Endothelial cell of umbilical vein (primary cell): ENCODE results near the gene OTUD5. TPM values are rescaled to one million over a fixed set of nuclear protein-coding genes. Genes with fewer than 3 reads are reported as not detected.

Experiments used
- BruUV-seq: library from RNA; stranded (reverse); fragments of 400-500 nt; replicated peaks from 2 replicates; lab custom pipeline; 2021; lab: Mats Ljungman, UMichigan
- CTCF ChIA-PET: fragments of 300-600, 350-600 bp; sonication (Branson Sonifier 250); formaldehyde crosslinking; loops from one replicate; lab custom pipeline; 2021; ENCODE audit warnings: antibody characterized with exemption, inconsistent platforms; lab: Charles Lee
- POLR2A ChIA-PET: fragments of 300-600, 350-600 bp; sonication (Branson Sonifier 250); formaldehyde crosslinking; loops from one replicate; lab custom pipeline; 2021; ENCODE audit warnings: antibody characterized with exemption, inconsistent platforms; lab: Charles Lee
- DNase-seq: peaks from one replicate; pipeline ENCODE4 v3.0.0-alpha.2; 2011; ENCODE audit warnings: low read depth, low spot score
- FAIRE-seq: peaks from 2 replicates; lab custom pipeline; 2011; peaks lifted over from hg19 to GRCh38; lab: Jason Lieb, UNC
- H2AFZ ChIP-seq: 2 replicates; pipeline ENCODE4 v1.6.0; 2012; ENCODE audit warnings: low read depth, low read length, control low read depth, inconsistent platforms
- H3K27ac ChIP-seq: 2 replicates; pipeline ENCODE4 v1.5.1; 2011; ENCODE audit warnings: low read depth, mild to moderate bottlenecking, control low read depth, low read length, moderate library complexity; ENCODE audit not compliant: insufficient read depth
- H3K27me3 ChIP-seq, 2 experiments: 2 replicates each; pipeline versions ENCODE4 v1.6.0 to v1.6.1; 2011; ENCODE audit warnings: low read length in 2 of 2, mixed read lengths in 1 of 2; ENCODE audit not compliant: control insufficient read depth in 2 of 2, insufficient read depth in 2 of 2
- H3K36me3 ChIP-seq, 2 experiments: 2 replicates in 1 of 2; 3 replicates in 1 of 2; pipeline ENCODE4 v1.5.1; 2011; ENCODE audit warnings: low read length in 2 of 2, mild to moderate bottlenecking in 1 of 2, moderate library complexity in 1 of 2; ENCODE audit not compliant: control insufficient read depth in 2 of 2, insufficient read depth in 2 of 2; ENCODE audit errors: extremely low read depth in 1 of 2
- H3K4me1 ChIP-seq: 3 replicates; pipeline ENCODE4 v1.5.1; 2011; ENCODE audit warnings: mild to moderate bottlenecking, low read length; ENCODE audit not compliant: control insufficient read depth, insufficient read depth; ENCODE audit errors: extremely low read depth
- H3K4me2 ChIP-seq: 2 replicates; pipeline ENCODE4 v1.6.1; 2011; ENCODE audit warnings: low read length, control low read depth, mixed read lengths; ENCODE audit not compliant: insufficient read depth
- H3K4me3 ChIP-seq, 3 experiments: fragments of 200-600 bp in 1 of 3; sonication (generic), shearing (Covaris generic) in 1 of 3; replicated peaks in 1 of 3; 2 replicates each; pipeline ENCODE4 v1.5.1; 2011 to 2016; ENCODE audit warnings: control low read depth in 3 of 3, low read length in 3 of 3, mild to moderate bottlenecking in 2 of 3, inconsistent platforms in 1 of 3, low read depth in 1 of 3, moderate library complexity in 1 of 3; ENCODE audit not compliant: insufficient read depth in 1 of 3
- H3K79me2 ChIP-seq: 2 replicates; pipeline ENCODE4 v1.6.0; 2012; ENCODE audit warnings: low read length, inconsistent platforms; ENCODE audit not compliant: control insufficient read depth, insufficient read depth
- H3K9ac ChIP-seq: replicated peaks from 2 replicates; pipeline ENCODE3; 2011; ENCODE audit warnings: low read length, control low read depth; ENCODE audit not compliant: insufficient read depth; ENCODE audit errors: extremely low read depth
- H3K9me1 ChIP-seq: replicated peaks from 3 replicates; pipeline ENCODE4 v1.6.0; 2011; ENCODE audit warnings: mild to moderate bottlenecking, low read length; ENCODE audit not compliant: control insufficient read depth, insufficient read depth; ENCODE audit errors: extremely low read depth
- H3K9me3 ChIP-seq: replicated peaks from 2 replicates; pipeline ENCODE4 v1.5.1; 2012; ENCODE audit warnings: low read length, inconsistent platforms; ENCODE audit not compliant: control insufficient read depth, insufficient read depth
- H4K20me1 ChIP-seq: replicated peaks from 2 replicates; pipeline ENCODE3; 2011; ENCODE audit warnings: mild to moderate bottlenecking, low read length; ENCODE audit not compliant: control insufficient read depth, insufficient read depth; ENCODE audit errors: extremely low read depth
- EZH2 ChIP-seq: IDR thresholded peaks from 2 replicates; pipeline ENCODE4 v1.6.1; 2012; ENCODE audit warnings: borderline replicate concordance, low read depth, mild to moderate bottlenecking, moderate library complexity, low read length, inconsistent platforms; ENCODE audit not compliant: severe bottlenecking
- FOS ChIP-seq: IDR thresholded peaks from 2 replicates; pipeline ENCODE4 v1.6.1; 2011; ENCODE audit warnings: mild to moderate bottlenecking, low read length, moderate library complexity, borderline replicate concordance; ENCODE audit not compliant: insufficient read depth
- GATA2 ChIP-seq: IDR thresholded peaks from 2 replicates; pipeline ENCODE4 v1.7.0; 2011; ENCODE audit warnings: low read depth, mild to moderate bottlenecking, moderate library complexity, mixed read lengths, low read length; ENCODE audit not compliant: insufficient read length, insufficient read depth
- JUN ChIP-seq: IDR thresholded peaks from 2 replicates; pipeline ENCODE4 v1.6.1; 2011; ENCODE audit warnings: borderline replicate concordance, low read depth; ENCODE audit not compliant: insufficient read length, insufficient read depth
- MYC ChIP-seq: IDR thresholded peaks from one replicate; pipeline ENCODE4 v1.6.1; 2011; ENCODE audit warnings: mild to moderate bottlenecking, low read depth, low read length
- POLR2A ChIP-seq: IDR thresholded peaks from 2 replicates; pipeline ENCODE4 v1.6.1; 2012; ENCODE audit warnings: low read depth, mild to moderate bottlenecking, control low read depth, low read length
- POLR2AphosphoS5 ChIP-seq: IDR thresholded peaks from 2 replicates; pipeline ENCODE4 v1.6.1; 2012; ENCODE audit warnings: low read depth, mild to moderate bottlenecking, control low read depth, low read length, moderate library complexity; ENCODE audit not compliant: insufficient read depth
- dilution Hi-C: fragments of 300-500 bp; cut with MboI; formaldehyde crosslinking; loops from one replicate; pipeline ENCODE4 v1.15.0; 2019; ENCODE audit warnings: low sequenced_read_pairs; ENCODE audit not compliant: extremely low pct_ligation_motif_present
- intact Hi-C: fragments of 100-400 bp; cut with micrococcal nuclease; formaldehyde crosslinking; loops from one replicate; pipeline ENCODE4 v1.10.0; 2022
- polyA plus RNA-seq, 4 experiments: library from polyadenylated mRNA; depleted of rRNA in 3 of 4; stranded (reverse) in 3 of 4; unstranded in 1 of 4; fragments of >200 nt; gene quantifications; 2 replicates each; pipeline versions ENCODE4 v1.2.1 to v1.2.3, GENCODE V29; 2011 to 2012; ENCODE audit warnings: missing spikeins in 1 of 4
- total RNA-seq: library from RNA; stranded (reverse); gene quantifications from 2 replicates; pipeline ENCODE4 v1.2.3, GENCODE V29; 2021
- TF ChIP-seq, protein P1 (sequence below): IDR thresholded peaks from 2 replicates; pipeline ENCODE4 v1.6.1; 2011; ENCODE audit not compliant: insufficient read depth, insufficient read length
- TF ChIP-seq, protein P2 (sequence below), 2 donors: IDR thresholded peaks; 1 replicate in 1 of 2; 2 replicates in 1 of 2; pipeline ENCODE4 v1.5.1; 2011; ENCODE audit warnings: low read length in 2 of 2, mild to moderate bottlenecking in 2 of 2, moderate library complexity in 2 of 2, control low read depth in 1 of 2, inconsistent platforms in 1 of 2, low read depth in 1 of 2; ENCODE audit not compliant: insufficient read depth in 1 of 2; ENCODE audit errors: extremely low read depth in 1 of 2

OTUD5 gene
- total and polyA plus RNA-seq, 2 donors (not counting 3 experiments of a cell fraction or from before 2014, with no cell fraction given) = 44.3 to 44.6 TPM

DNA sequence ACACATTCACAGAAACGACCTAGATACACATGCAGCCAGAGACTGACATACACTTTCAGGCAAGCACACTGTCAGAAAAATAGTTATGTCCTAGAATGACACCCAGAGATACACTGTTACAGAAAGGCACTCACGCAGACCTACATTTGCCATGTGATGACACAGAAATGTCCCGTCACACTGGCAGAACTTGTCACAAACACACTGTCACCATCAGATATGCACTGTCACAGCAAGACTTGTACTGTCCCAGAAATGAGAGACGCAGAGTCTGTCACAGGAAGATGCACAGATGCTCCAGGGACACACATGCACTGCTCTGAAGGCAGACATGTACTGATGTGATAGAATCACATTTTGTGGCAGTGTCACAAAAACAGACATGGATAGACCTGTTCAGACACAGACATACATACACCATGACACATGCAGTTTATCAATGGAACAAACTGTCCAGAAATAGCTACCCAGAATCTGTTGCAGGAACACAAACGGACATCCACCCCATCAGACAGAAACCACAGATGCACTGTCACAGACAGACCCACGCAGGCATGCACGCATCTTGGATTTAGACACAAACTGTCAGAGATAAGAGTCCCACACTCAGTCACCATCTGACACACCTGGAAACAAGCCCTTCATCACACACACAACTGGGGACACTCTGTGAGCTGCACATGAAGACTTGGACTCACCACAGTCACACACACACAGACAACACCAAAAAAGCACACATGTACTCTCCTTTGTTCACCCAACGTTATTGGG lies 37.3 kb downstream of the OTUD5 start:
- Histone ChIP-seq H3K9ac (no peak overlapping the region), H3K4me3 (no peak overlapping the region), H3K4me1 (peaks cover 2% of the 10 kb centered on the region), H3K4me2 (no peak overlapping the region), H2AFZ (no peak overlapping the region), H4K20me1 (no peaks in the 10 kb centered on the region), H3K9me1 (no peaks in the 10 kb centered on the region), H3K9me3 (no peaks in the 10 kb centered on the region), H3K27ac (no peak overlapping the region), H3K79me2 (peaks cover 2% of the 10 kb centered on the region), H3K27me3 (no peaks in the 10 kb centered on the region), H3K36me3 (peaks cover 0 to 10% of the 10 kb centered on the region in 2 experiments)
- dilution Hi-C loops = no loop called here
- FAIRE-seq = no peak
- TF ChIP-seq MYC (no peak), POLR2A (no peak), EZH2 (no peak), FOS (no peak), JUN (no peak)
- POLR2A ChIA-PET = no interaction called here
- intact Hi-C loops = loop anchor here (1.0 kb wide), 1 partner anchor 38 kb away; no protein-coding TSS in a partner anchor
- CTCF ChIA-PET = interaction anchor here (1.0 kb wide), 1 partner anchor 26 kb away, joined by 3 read pairs; no protein-coding TSS in a partner anchor
- no peak for DNase-seq
- no TSS peak for BruUV-seq

DNA sequence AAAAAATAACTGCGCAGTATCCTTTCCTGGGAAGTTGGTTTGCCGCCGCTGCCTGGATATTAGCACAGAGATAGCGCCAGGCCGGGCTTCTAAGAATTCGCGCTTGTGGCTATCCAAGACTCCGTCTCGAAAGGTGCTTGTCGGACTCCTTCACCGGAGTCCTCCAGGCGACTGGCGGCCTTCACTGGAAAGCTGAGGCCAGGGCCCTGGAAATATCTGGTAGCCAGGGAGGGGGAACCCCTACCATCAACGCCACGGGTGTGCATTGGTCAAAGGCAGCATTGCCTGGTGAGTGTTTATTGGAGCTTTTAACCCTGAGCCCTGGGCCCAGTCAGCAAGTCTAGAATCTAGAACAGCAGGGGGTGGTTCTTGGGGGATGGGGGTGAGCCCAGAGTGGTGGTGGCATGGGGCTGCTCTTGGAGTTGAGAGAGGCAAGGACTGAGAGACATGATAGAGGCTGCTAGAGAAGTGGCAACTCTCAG lies 38.0 kb downstream of the OTUD5 start:
- no peaks in the 10 kb centered on the region for H3K9me1 ChIP-seq
- intact Hi-C loops = loop anchor here (1.0 kb wide), 1 partner anchor 39 kb away; no protein-coding TSS in a partner anchor
- peaks cover 2% of the 10 kb centered on the region for H3K4me1 ChIP-seq
- peak overlapping the region; percentile 46 for H3K4me2 ChIP-seq
- dilution Hi-C loops = no loop called here
- no peak for TF ChIP-seq POLR2AphosphoS5
- no peak for TF ChIP-seq EZH2
- TF ChIP-seq FOS = no peak
- TF ChIP-seq MYC = no peak
- TF ChIP-seq JUN = no peak
- no peak for TF ChIP-seq POLR2A
- no peak for TF ChIP-seq GATA2
- TF ChIP-seq, protein P1, sequence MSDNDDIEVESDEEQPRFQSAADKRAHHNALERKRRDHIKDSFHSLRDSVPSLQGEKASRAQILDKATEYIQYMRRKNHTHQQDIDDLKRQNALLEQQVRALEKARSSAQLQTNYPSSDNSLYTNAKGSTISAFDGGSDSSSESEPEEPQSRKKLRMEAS = no peak
- TF ChIP-seq, protein P2, sequence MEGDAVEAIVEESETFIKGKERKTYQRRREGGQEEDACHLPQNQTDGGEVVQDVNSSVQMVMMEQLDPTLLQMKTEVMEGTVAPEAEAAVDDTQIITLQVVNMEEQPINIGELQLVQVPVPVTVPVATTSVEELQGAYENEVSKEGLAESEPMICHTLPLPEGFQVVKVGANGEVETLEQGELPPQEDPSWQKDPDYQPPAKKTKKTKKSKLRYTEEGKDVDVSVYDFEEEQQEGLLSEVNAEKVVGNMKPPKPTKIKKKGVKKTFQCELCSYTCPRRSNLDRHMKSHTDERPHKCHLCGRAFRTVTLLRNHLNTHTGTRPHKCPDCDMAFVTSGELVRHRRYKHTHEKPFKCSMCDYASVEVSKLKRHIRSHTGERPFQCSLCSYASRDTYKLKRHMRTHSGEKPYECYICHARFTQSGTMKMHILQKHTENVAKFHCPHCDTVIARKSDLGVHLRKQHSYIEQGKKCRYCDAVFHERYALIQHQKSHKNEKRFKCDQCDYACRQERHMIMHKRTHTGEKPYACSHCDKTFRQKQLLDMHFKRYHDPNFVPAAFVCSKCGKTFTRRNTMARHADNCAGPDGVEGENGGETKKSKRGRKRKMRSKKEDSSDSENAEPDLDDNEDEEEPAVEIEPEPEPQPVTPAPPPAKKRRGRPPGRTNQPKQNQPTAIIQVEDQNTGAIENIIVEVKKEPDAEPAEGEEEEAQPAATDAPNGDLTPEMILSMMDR (IDR thresholded peaks at IDR 0.05; ENCODE audit: extremely low read depth in 1 of 2, insufficient read depth in 1 of 2, low read depth in 1 of 2, low read length in 2 of 2) = no peak
- H3K36me3 ChIP-seq = peaks cover 0 to 7% of the 10 kb centered on the region in 2 experiments
- no peaks in the 10 kb centered on the region for H4K20me1 ChIP-seq
- peaks cover 2% of the 10 kb centered on the region for H3K79me2 ChIP-seq
- no peak overlapping the region for H3K9ac ChIP-seq
- H3K27me3 ChIP-seq = no peaks in the 10 kb centered on the region
- CTCF ChIA-PET = interaction anchor here (1.0 kb wide), 1 partner anchor 27 kb away, joined by 3 read pairs; no protein-coding TSS in a partner anchor
- no peak overlapping the region for H2AFZ ChIP-seq
- POLR2A ChIA-PET = no interaction called here
- no peak for DNase-seq
- H3K4me3 ChIP-seq = peak overlapping the region in 2 of 3 experiments; percentile 18 to 35
- H3K9me3 ChIP-seq = no peaks in the 10 kb centered on the region
- FAIRE-seq = no peak
- no TSS peak for BruUV-seq
- no peak overlapping the region for H3K27ac ChIP-seq
